GM12891 (cell line): ENCODE measurements around the gene BCL11A.

Source experiments
- DNase-seq: peaks from one replicate; pipeline ENCODE4 v3.0.0; 2011; ENCODE audit warnings: low spot score; ENCODE audit not compliant: insufficient read length
- FAIRE-seq: peaks from 2 replicates; lab custom pipeline; 2011; peaks lifted over from hg19 to GRCh38; lab: Jason Lieb, UNC
- PAX5 ChIP-seq: IDR thresholded peaks from 2 replicates; pipeline ENCODE4 v1.6.1; 2011; ENCODE audit warnings: low read length, moderate library complexity, mild to moderate bottlenecking; ENCODE audit not compliant: insufficient read depth, severe bottlenecking
- POLR2A ChIP-seq: IDR thresholded peaks from 2 replicates; pipeline ENCODE4 v1.6.1; 2011; ENCODE audit warnings: low read depth, low read length, control low read depth
- POLR2AphosphoS5 ChIP-seq: IDR thresholded peaks from 2 replicates; pipeline ENCODE4 v1.6.1; 2011; ENCODE audit warnings: low read depth, low read length, control low read depth
- POU2F2 ChIP-seq: IDR thresholded peaks from 2 replicates; pipeline ENCODE4 v1.6.1; 2011; ENCODE audit warnings: low read depth, mild to moderate bottlenecking, control low read depth, low read length, moderate library complexity
- SPI1 ChIP-seq: IDR thresholded peaks from 2 replicates; pipeline ENCODE4 v1.6.1; 2011; ENCODE audit warnings: low read depth, low read length, control low read depth
- TAF1 ChIP-seq: IDR thresholded peaks from 2 replicates; pipeline ENCODE4 v1.6.1; 2011; ENCODE audit warnings: low read depth, low read length, control low read depth

The BCL11A gene

GRCh38 chr2:60583604-60584003, 30.1 kb upstream of the BCL11A start:
- DNase-seq (no peak), FAIRE-seq (no peak)
- TF ChIP-seq SPI1: no peak
- no peak for TF ChIP-seq PAX5
- TF ChIP-seq POLR2AphosphoS5: no peak
- TF ChIP-seq TAF1: no peak
- TF ChIP-seq POU2F2: no peak
- TF ChIP-seq POLR2A: no peak

DNA sequence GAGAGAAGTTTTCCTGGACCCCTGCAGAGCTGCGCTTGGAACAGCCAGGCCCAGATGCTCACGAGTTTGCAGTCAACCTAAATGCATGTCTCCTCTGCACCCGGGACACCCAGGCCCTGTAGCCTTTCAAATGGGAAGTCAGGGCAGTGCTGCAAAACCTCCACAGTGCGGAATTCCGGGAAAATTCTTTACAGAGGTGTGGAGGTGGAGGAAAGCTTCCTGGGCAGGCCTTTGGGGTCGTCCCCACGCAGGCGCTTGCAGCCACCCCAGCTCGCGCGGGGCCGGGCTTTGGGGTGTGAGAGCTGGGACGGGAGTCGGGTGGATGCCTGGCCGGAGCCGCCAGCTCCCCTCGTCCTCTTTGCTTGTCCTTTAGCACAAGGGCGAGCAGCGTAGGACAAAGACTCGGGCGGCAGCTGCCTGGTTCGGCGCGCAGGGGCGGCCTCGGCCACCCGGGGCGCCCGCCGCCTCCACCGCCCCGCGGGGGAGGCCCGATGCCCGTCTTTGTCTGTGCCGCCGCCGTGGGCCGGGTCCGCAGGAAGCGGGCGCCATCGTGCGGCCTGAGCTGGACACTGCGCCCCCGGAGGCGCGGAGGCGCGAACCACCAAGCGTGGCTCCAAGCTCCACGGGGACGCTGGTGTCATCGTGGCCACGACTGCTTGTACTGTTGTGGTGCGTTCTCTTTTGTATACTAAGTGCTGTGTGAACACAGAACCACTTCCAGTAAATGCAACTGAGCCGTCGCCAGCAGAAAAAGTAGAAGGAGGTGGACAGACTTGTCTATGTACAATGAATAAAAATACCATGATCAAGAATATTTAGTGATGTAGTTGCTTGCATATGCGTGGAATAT, 28.2 kb upstream of the BCL11A start:
- TF ChIP-seq PAX5 (peak; percentile 52), TAF1 (no peak)
- FAIRE-seq: peak; percentile 97
- DNase-seq: peak; percentile 89

DNA sequence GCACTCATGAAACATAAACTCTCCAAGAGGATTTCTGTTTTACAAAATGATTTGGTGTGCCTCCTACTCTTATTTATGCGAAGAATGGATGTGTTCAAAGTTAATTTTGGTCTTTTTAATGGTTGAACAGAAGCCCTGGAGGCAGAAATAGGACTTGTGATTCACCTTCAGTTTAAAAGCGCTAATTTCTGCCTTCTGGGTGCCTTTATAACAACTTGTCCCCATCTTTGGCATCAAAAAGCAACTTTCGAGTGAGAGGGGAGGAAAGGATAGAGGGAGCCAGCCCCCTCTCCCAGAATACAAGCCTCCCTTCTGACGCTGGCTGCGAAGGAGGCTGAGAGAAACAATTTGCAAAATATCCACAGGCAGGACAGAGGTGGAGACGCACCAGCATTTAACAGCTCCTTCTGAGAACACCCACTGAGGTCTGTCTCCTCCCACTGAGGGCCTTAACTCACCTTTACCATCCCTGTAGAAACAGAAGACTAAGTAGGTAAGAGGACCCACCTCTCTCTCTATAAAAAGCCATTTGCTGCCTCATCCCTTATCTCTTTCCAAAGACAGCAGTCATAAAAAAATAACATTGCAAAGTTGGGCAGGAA, 24.3 kb upstream of the BCL11A start:
- FAIRE-seq (no peak), DNase-seq (no peak)
- TF ChIP-seq PAX5 (no peak), TAF1 (no peak), POLR2AphosphoS5 (no peak), POU2F2 (no peak), POLR2A (no peak), SPI1 (no peak)

GRCh38 chr2:60573251-60573650, 19.8 kb upstream of the BCL11A start:
- DNase-seq (no peak), FAIRE-seq (no peak)
- no peak for TF ChIP-seq TAF1
- TF ChIP-seq POLR2A: no peak
- no peak for TF ChIP-seq POU2F2
- no peak for TF ChIP-seq SPI1
- no peak for TF ChIP-seq POLR2AphosphoS5
- TF ChIP-seq PAX5: no peak

DNA sequence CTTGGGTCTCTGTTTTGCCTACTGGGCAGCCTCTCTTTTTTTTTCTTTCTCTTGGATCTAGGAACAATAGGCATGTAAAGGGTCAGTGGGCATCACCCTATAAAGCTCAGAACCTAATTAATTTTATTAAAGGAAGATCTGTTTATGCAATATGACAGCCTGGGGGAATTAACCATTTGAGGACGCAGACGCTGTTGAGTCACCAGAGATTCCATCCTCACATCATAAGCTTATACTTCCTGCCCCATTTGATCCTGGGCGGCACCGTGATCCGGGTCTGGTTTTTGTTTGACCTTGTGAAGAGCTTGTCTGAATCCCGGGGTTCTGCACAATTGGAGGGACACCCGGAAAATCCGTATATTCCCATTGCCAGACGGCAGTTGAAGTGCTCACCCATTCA, 16.8 kb upstream of the BCL11A start:
- FAIRE-seq: no peak
- no peak for TF ChIP-seq POLR2A
- no peak for TF ChIP-seq POU2F2
- no peak for TF ChIP-seq SPI1
- TF ChIP-seq TAF1: no peak
- TF ChIP-seq PAX5: no peak
- TF ChIP-seq POLR2AphosphoS5: no peak
- no peak for DNase-seq

DNA sequence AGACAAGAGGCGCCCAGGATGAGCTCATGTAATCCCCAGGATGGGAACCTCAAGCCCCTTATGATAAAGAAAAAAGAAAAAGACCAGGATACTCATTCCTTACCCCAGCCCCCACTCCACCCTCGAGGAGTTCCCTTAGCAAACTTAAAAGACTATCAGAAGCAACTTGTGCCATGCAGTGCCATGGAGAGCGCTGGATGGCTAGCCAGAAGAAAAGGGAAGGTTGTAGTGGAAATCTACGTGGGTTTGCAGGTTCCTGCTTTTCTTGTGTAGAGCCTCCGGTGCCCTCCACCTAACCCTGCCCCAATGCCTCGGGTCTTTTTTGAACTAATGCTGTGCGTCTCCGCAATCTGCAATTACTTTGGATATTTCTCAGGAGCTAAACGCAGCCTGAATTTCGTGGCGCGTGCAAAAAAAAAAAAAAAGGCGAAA, 16.2 kb upstream of the BCL11A start:
- TF ChIP-seq TAF1: no peak
- no peak for TF ChIP-seq POLR2A
- TF ChIP-seq POLR2AphosphoS5: no peak
- FAIRE-seq (no peak), DNase-seq (no peak)

GRCh38 chr2:60567919-60568768, 14.7 kb upstream of the BCL11A start:
- no peak for TF ChIP-seq POU2F2
- TF ChIP-seq POLR2AphosphoS5: no peak
- no peak for TF ChIP-seq POLR2A
- TF ChIP-seq PAX5: no peak
- DNase-seq (no peak), FAIRE-seq (no peak)

GRCh38 chr2:60567096-60567495, 13.6 kb upstream of the BCL11A start:
- FAIRE-seq (no peak), DNase-seq (no peak)
- TF ChIP-seq PAX5 (no peak), SPI1 (no peak), TAF1 (no peak), POLR2A (no peak), POU2F2 (no peak), POLR2AphosphoS5 (no peak)

GRCh38 chr2:60565472-60565871, 12.0 kb upstream of the BCL11A start:
- DNase-seq (no peak), FAIRE-seq (peak; percentile 55)
- TF ChIP-seq SPI1: no peak
- no peak for TF ChIP-seq POLR2AphosphoS5
- TF ChIP-seq POLR2A: no peak
